OCI-LY7 (cell line): ENCODE data around the gene CIT.

Experiments
- CTCF ChIP-seq: fragments of 200-600 bp; sonication (generic); conservative IDR thresholded peaks from 2 replicates; pipeline ENCODE4 v1.5.1; 2014; ENCODE audit warnings: mild to moderate bottlenecking, antibody characterized with exemption, low read length, moderate library complexity, mixed read lengths
- EZH2phosphoT487 ChIP-seq: fragments of 200-600 bp; sonication (generic); IDR thresholded peaks from 2 replicates; pipeline ENCODE4 v1.6.1; 2018; ENCODE audit warnings: low read depth, borderline replicate concordance, mild to moderate bottlenecking, mixed run types, antibody characterized with exemption, low read length, moderate library complexity, mixed read lengths

DNA sequence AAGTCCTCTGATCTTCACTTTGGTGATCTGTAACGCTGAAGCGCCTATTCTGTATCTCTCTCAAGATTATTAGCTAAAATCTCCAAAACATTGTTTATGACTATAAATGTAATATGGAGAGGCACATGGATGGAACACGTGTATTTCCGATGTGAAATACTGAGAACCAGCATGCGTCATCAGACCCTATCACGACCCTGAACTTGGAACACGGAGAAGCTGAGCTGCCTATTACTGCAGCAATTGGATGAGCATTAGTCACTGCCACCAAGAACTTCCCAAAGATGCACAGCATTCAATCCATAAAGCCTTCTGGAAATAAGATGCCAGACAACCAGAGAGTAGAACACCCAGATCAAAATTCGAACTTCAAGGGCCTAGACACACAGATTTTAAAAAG, 147.2 kb downstream of the CIT start:
- TF ChIP-seq CTCF (no peak), EZH2phosphoT487 (no peak)
